Renal cortex interstitium (tissue), 11 donors: ENCODE data around the gene TRPV4. TPM values are rescaled to one million over a fixed set of nuclear protein-coding genes. Genes with fewer than 3 reads are reported as not detected.

ENCODE experiments used
- DNase-seq, 11 donors: peaks; one replicate each; pipeline ENCODE4 v3.0.0-alpha.2; 2013; ENCODE audit warnings: low read depth in 9 of 11, low spot score in 4 of 11; ENCODE audit errors: extremely low read depth in 1 of 11
- polyA plus RNA-seq, 3 donors: library from polyadenylated mRNA; unstranded; fragments of 120-200 nt; gene quantifications; one replicate each; pipeline ENCODE4 v1.2.1, GENCODE V29; 2013; ENCODE audit not compliant: insufficient read length in 3 of 3

The TRPV4 gene
- polyA plus RNA-seq, 3 donors = 9.8 to 18.8 (median 14.8) TPM

DNA sequence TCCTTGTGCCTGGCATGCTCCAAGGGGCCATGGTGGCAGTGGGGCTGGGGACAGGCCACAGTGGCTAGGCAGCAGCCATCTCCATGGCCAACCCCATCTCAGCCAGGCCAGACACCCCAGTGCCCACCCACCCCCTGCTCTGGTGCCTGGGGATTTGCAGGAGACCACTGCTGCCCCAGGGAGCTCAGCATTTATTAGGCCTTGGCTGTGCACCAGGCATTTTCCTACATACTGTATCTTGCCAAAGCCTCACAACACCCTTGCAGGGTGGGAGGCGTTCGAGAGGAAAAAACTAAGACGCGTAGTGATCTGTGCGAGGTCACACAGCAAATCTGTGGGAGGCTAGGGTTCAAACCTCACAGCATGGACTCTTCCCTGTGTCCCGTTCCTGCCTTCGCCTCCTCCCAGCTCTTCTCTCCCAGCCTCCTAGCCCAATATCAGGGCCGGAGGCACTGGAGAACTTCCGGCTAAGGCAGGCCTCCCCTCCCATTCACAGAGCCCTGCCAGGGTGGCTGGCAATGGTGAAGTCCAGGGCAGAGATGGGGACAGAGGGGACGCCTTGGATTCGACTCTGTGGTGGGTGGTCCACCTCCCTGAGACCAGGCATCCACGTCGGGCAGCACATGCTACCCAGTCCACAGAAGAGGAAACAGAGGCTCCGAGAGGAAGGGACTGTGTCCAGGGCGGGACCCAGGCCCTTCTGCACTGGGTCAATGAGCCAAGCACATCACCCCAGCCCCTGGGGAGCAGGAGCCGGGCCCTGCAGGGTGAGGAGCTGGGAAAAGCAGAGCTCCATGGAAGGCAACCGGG, 62.1 kb downstream of the TRPV4 start:
- no peak for DNase-seq

DNA sequence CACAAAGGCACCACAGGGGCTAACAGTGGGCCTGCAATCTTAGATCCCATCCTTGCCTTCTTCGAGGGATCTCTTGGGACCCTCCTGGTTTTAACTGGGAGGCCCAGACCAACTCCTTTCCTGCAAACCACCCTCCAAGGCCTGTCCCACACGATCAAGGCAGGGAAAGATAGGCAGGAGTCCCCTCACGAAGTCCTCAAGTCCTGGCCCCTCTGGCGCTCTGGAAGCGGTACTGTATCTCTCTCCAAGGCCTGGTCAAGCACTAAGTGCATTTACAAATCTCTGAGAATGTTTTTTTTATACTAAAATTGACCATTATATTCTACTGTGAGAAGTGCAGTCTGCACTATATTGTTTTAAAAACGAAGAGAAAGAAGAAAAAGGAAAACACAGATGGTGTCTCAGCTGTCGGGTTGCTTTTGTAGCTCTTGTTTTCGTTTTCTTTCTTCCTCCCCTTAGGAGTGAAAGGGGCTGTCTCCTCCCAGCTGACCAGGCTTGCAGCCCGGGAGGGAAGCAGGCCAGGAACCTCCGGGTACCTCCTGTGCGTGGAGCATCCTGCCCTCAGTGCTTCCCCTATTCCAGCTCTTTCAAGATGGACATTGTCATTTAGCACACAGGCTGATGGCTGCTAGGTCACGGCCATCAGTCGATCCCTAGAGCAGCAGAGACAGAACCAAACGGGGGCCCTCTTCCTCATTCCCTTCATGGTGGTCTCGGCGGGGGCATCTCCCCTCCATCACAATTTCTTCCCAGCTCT, 62.9 kb downstream of the TRPV4 start:
- no peak for DNase-seq

DNA sequence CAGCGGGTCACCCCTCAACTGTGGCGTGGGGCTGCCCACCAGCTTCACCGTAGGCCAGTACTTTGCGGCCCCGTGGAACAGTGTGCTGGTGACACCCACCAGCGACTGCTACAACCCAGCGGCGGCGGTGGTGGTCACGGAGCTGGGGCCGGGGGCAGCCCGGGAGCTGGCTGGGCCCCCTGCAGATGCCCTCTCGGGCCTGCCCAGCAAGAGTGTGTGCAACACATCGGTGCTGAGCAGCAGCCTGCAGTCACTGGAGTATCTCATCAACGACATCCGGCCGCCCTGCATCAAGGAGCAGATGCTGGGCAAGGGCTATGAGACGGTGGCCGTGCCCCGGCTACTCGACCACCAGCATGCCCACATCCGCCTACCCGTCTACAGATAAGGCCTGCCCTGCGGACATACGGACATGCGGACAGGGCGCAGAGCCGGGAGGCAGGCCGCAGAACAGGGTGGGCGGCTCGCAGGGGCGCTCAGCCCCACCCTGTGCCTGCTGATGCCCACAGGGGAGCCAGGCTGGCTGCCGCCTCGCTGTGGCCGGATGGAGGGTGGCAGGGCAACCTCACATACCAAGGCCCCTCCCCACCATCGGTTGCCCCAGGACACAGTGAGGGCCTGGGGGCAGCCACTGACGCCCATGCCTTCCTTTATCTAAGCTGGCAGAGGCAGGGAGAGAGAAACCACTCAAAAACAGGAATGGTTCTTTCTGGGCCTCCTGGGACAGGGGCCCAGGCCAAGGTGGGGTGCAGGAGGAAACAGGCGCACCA, 64.1 kb downstream of the TRPV4 start:
- no peak for DNase-seq

DNA sequence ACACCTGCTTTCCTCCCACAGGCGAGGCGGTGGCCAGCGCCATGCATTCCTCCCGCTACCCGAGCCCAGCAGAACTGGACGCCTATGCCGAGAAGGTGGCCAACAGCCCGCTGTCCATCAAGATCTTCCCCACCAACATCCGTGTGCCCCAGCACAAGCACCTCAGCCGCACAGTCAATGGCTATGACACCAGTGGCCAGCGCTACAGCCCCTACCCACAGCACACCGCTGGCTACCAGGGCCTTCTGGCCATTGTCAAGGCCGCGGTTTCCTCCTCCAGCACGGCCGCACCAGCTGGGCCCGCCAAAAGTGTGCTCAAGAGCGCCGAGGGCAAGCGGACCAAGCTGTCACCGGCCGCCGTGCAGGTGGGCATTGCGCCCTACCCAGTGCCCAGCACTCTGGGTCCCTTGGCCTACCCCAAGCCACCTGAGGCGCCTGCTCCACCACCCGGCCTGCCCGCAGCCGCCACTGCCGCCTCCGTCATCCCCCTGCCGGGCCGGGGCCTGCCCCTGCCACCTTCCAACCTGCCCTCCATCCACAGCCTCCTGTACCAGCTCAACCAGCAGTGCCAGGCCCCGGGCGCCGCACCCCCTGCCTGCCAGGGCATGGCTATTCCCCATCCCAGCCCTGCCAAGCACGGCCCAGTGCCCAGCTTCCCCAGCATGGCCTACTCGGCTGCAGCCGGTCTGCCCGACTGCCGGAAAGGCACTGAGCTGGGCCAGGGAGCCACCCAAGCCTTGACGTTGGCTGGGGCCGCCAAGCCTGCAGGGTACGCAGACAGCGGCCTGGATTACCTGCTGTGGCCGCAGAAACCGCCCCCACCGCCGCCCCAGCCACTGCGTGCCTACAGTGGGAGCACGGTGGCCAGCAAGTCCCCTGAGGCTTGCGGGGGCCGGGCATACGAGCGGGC, 65.0 kb downstream of the TRPV4 start:
- no peak for DNase-seq

DNA sequence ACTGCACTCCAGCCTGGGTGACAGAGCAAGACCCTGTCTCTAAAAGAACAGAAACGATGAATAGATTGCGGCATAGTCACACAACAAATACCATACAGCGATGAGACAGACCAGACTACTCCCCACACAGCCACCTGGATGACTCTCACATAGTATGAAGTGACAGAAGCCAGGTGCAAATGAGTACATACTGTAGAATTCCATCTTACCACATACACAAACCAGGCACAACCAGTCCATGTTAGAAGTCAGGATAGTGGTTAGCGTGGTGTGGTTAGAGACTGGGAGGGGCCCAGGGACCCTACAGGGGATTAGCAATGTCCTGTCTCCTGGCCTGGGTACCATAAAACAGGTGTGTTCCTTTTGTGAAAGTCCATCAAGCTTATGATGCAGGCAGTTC, 65.7 kb downstream of the TRPV4 start:
- no peak for DNase-seq

DNA sequence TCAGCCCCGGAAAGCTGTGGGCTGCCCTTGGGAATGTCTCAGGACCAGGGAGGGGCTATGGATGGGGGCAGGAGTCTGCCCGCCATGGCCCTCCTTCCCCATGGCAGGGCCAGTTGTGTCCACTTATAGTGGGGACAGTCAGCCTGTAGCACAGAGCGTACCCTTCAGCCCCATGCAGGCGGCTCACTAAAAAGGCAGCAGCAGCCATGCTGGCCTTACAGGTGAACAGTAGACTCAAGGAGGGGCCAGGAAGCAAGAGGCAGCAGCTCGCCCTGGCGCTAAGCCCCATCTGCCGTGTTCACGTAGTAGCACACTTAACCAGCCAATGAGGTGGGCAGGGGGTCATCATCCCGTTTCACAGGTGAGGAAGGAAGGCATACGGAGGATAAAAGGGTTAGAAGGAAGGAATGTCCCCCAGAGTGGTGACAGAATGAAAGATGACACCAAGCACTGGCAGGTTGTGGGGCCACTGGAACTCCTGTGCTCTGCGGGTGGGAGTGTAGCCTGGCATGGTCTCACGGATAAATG, 66.9 kb downstream of the TRPV4 start:
- no peak for DNase-seq

DNA sequence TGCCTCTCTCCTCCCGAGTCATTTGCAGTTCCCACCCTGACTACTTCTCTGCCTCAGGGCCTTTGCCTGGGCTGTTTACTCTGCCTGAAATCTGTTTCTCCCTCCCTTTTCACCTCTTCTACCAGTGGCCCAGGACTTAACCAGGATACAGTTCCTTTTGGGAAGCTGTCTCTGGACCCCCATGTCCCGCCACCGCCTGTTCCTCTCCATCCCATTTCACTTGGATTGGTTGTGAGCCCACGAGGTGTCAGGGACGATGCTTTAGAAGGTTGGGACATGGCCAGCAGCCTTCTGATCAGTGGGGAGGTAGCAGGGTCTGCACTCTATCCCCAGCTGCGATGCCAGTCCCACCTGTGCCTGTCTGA, 67.8 kb downstream of the TRPV4 start:
- no peak for DNase-seq

DNA sequence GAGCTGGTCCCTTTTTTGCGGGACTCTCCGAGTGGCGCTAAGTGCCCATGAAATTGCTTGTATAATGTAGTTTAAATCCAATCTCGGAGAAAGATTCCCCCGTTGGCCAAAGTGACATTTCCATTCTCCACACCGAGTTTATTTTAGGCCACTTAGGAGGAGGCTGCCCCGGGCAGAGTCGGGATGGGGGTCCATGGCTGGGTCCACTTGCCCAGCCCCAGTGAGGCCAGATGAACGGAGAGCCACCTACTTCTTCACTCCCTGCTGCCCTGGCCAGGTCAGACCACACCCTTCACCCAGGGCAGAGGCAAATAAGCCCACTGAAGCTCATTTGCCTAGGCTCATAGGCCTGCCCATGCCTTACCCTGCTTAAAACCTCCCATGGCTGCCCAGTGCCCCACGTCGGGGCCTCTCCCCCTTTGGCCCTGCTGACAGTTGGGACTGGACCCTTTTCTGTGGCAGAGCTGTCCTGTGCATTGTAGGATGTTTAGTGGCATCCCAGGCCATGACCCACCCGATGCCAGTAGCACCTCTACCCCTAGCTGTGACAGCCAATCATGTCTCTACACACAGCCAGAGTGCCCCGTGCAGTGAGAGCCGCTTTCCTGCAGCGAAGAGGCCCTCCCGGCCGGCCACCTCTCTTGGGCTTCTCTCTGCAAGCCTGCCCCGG, 68.3 kb downstream of the TRPV4 start:
- no peak for DNase-seq

DNA sequence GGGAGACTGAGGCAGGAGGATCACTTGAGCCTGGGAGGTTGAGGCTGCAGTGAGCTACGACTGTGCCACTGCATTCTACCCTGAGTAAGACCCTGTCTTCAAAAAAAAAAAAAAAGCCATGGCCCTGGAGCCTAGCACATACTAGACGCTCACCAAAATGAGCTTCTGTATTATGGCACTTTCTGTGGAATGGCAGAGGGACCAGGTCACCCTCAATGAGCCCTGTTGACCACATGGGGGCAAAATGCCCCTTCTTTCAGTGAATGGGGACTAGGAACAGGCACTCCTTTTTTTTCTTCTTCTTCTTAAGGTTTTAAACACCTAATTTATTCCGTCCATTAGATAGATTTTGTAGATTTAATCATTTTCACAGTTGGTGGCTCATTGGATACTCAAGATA, 69.1 kb downstream of the TRPV4 start:
- DNase-seq = no peak

DNA sequence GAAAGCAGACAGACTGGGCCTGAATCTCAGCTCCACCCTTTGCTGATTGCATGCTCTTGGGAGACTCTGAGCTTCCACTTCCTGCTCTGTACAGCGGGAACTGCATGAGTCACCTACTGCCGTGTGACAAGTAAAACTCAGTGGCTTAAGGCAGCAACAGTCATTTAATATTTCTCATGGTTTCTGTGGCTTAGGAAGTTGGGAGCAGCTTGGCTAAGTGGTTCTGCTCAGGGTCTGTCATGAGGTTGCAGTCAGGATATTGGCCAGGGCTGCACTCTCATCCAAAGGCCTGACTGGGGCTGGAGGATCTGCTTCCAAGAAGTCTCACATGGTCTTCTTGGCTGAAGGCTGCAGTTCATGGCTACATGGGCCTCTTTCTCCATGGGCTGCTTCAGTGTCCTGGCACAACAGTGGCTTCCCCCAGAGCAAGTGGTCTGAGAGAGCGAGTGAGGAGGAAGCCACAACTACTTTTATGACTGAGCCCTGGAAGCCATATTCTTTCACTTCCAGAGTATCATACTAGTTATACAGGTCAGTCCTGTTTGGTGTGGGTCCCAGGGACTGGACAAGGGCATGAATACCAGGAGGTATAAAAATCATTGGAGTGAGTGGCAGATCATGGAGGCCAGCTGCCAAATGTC, 69.9 kb downstream of the TRPV4 start:
- DNase-seq = no peak

DNA sequence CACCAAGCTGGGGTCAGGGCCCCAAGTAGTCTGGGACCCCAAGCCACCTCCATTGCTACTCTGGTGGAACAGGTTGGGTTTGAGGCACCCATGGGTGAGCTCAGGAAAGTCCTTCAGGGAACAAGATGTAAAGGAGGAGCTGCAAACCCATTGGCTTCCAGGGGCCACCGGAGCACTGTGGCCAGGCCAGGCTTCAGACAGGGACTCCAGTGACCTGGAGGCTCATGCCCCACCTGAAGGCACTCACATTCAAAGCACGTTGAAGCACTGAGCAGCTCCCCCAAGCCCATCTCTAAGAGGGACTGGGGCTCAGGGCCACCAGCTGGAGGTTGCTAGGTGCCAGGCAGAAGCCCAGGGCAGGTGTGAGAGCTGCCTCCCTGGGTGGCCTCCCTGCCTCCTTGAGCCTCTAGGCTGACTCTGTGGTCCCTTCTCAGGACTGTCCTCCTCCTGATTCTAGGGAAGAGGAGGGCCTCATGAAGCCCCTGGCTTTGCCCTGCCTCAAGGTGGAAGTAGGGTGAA, 70.5 kb downstream of the TRPV4 start:
- no peak for DNase-seq

DNA sequence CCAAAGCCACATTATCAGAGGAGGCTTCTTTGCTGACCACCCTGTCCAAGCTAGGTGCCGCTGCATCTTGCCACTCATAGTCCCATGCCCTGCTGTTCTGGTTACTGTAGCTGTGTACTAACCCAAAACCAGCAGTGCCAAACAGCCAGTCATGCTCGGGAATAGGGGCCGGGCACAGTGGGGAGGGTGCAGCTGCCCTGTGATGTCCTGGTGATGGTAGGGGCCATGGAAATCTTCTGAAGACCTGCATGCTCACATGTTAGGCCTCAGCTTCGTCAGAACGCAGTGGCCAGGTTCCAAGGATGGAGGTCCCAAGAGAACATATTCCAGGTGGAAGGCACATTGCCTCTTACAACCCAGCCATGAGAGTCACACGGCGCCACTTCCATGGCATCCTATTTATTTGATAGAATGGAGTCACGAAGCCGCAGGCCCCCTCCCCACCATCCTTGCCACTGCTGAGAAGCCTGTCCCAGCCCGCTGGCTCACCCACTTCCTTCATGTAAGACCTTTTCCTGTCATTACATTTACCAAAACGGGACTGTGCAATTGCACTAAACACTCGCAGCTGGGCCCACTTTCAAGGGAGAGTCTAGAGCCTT, 71.0 kb downstream of the TRPV4 start:
- no peak for DNase-seq

DNA sequence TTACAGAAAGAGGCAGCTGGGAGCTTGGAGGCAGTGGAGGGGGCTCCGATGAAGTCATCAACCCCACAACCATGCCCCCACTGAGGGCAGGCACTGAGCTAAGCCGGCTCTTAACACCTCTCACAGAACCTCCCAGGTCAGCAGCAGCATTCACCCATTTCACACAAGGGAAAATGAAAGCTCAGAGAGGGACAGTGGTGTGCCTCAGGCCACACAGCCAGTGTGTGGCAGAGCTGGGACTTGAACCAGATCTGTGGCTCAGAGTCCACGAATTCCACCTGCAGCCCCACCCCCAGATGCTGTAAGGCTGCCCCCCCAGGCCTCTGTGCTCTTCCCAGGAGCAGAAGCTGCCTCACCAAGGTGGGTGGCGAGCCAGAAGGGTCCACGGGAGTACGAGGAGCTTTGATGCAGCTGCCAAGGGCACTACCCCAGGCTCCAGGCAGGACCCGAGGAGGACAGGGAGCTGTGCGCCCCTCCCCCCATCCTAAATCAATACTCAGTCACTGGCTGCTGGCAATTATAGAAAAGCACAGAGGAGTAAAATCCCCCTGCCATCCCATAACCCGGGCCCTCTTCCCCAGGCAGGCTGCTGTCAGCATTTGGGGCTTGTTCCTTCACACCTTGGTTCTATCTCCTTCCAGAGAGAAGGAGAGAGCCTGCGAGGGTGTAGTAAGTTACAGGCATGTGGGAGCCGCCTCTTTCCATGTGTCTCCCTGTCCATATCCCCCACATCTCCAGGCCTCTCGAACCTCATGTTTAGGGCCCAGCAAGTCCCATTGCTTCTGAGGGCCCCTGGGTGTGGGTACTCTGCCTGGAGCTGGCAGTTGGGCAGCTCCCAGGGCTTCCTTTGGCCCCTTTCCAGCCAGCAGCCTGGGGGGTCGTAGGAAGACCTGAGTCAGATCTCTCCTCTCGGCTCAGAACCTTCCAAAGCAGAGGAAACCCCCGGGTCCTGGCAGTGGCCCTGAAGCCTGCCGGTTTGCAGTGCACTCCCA, 72.0 kb downstream of the TRPV4 start:
- no peak for DNase-seq

DNA sequence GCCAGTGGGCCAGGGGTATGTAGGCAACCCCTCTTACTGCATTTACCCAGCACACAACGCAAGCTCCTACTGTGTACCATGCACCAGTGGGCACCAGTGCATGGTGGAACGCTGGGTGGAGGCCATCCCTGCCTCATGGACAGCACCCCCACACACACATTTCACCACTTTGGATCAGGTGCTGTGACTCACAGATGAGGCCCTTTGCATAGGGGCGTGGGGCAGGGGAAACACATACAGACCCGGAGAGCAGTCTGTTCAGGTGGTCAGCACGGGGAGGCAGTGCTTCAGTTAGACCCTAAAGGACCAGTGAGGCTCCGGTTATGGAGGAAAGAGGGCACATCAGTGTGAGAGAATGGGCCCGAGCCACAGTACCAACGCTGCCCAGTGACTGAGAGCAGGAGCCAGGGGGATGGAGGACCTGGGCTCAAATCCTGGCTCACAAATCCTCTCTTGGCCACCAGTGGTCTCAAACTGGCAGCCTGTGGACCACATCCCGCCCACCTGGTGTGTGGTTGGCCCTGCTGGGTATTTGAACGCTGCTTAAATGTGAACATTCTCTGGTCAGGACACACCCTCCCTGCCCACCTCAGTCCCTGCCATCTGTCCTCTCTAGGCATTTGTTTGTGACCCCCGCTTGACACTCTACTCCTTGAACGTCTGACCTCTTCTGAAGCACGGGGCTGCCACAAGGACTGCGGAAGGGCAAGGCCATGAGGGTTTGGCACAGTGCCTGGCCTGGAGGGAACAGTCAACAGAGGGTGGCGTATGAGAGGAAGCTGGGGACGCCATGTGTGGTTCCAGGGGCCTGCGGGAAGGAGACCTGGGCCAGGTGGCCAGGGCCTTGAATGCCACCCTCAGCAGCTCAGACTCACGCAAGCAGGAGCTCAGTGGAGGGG, 72.9 kb downstream of the TRPV4 start:
- DNase-seq = no peak

DNA sequence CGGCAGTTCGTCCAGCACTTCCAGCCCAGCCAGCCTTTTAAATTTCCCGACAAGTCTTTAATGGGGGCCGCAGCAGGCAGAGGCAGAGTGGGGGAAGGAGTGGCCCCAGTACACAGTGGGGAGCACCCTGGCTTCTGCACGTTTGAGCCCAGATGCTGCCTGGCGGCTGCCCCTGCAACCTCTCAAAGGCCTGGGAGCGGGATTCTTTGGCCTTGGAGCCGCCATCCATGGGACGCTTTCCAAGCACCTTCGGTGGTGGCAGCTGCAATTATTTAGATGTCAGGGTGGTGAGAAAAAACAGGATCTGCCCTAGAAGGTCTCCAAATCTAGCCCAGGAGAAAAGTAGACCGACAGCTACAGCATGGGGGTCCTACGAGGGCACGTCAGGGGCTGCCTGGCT, 73.6 kb downstream of the TRPV4 start:
- no peak for DNase-seq
